ENCODE results near the gene OR2K2. TPM values are rescaled to one million over a fixed set of nuclear protein-coding genes. Genes with fewer than 3 reads are reported as not detected.

OR2K2 gene
- total RNA-seq, result not detected in 2 replicates

GRCh38 chr9:111330124-111330523 lies at the start of gene OR2K2:
TSS of gene OR2K2 (minus strand) at chr9:111330224. CDS start at chr9:111328433, 1,791 bp downstream.

Other genes starting within 250 kb of the OR2K2 start
- 97.7 and 98.3 TPM in 2 replicates for gene ECPAS, start 154.2 kb upstream of the OR2K2 start, total RNA-seq
- gene ZNF483, start 195.0 kb upstream of the OR2K2 start, total RNA-seq, result 2.8 and 2.9 TPM in 2 replicates

Data from vein endothelial cell (primary cell).